Peyer's patch (tissue), 4 donors: ENCODE data around the gene ITGB3. TPM values are rescaled to one million over a fixed set of nuclear protein-coding genes. Genes with fewer than 3 reads are reported as not detected.

Source experiments
- DNase-seq, 3 donors: peaks; one replicate each; pipeline ENCODE4 v3.0.0-alpha.2; 2017 to 2019
- H3K27ac ChIP-seq, 4 donors: fragments of 200-600 bp; sonication (generic); one replicate each; pipeline ENCODE4 v1.5.1; 2016 to 2019
- H3K27me3 ChIP-seq, 2 donors: fragments of 200-600 bp; sonication (generic); one replicate each; pipeline ENCODE4 v1.5.1; 2019
- H3K36me3 ChIP-seq, 3 donors: fragments of 200-600 bp; sonication (generic); one replicate each; pipeline ENCODE4 v1.5.1; 2016 to 2019
- H3K4me1 ChIP-seq, 4 donors: fragments of 200-600 bp; sonication (generic); one replicate each; pipeline ENCODE4 v1.5.1; 2016 to 2019
- H3K4me3 ChIP-seq, 4 donors: fragments of 200-600 bp; sonication (generic); 1 replicate in 3 of 4; 2 replicates in 1 of 4; pipeline ENCODE4 v1.5.1; 2016 to 2019; ENCODE audit warnings: mild to moderate bottlenecking in 1 of 4
- H3K9me3 ChIP-seq, 4 donors: fragments of 200-600 bp; sonication (generic); one replicate each; pipeline ENCODE4 v1.5.1; 2016 to 2019; ENCODE audit warnings: mild to moderate bottlenecking in 1 of 4
- POLR2A ChIP-seq, 2 donors: fragments of 450-650 bp; IDR thresholded peaks; one replicate each; pipeline ENCODE4 v1.5.1; 2017; ENCODE audit warnings: antibody characterized with exemption in 2 of 2, mild to moderate bottlenecking in 2 of 2, moderate library complexity in 2 of 2
- total RNA-seq, 4 donors: library from RNA; depleted of rRNA; stranded (reverse); fragments of >200 nt; gene quantifications; one replicate each; pipeline ENCODE4 v1.1.0, GENCODE V29; 2016
- TF ChIP-seq, protein P1 (sequence below), 6 experiments: fragments of 450-650 bp in 4 of 6; fragments of 200-600 bp in 2 of 6; sonication (generic) in 1 of 6; IDR thresholded peaks; one replicate each; pipeline ENCODE4 v1.5.1; 2017 to 2019; ENCODE audit warnings: antibody characterized with exemption in 6 of 6, mild to moderate bottlenecking in 3 of 6, moderate library complexity in 1 of 6

ITGB3 gene
- total RNA-seq, 4 donors from 2014 or later = 4.6 to 18.2 (median 6.6) TPM

DNA sequence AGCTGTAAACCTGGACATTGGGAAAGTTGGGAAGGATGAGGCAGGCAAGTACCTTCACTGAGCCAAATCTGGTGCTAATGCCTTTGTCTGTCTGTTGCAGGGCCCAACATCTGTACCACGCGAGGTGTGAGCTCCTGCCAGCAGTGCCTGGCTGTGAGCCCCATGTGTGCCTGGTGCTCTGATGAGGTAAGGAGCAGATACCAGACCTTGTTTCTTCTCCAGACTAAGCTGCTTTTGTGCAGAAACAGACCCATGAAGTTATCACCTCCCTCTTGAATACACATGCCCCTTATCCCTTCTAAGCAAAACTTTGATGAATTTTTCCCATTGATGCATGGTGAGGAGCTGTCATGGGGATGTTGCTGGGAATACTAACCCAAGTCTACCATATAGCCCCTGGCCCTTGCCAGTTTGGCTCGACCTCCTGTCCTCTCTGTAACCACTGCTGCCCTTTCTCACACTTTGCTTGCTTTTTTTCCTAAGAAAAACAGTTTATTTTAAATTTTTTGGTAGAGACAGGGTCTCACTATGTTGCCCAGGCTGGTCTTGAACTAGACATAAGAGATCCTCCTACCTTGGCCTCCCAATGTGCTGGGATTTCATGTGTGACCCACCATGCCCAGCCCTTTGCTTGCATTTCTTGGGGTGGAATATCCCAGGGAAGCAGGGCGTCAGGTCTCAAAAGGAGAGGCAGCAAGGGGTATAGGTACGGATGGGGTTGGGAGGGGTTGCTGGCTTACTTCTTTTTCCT is 20.9 kb downstream of the ITGB3 start:
- H3K27ac ChIP-seq = peak overlapping the region; percentile 25 to 81 (median 58)
- peaks cover 0 to 35% (median 10%) of the 10 kb centered on the region in 4 donors for H3K4me1 ChIP-seq
- no peaks in the 10 kb centered on the region for H3K36me3 ChIP-seq
- no peak overlapping the region for H3K4me3 ChIP-seq
- no peaks in the 10 kb centered on the region for H3K27me3 ChIP-seq
- no peak for DNase-seq
- TF ChIP-seq POLR2A (IDR thresholded peaks at IDR 0.05) = no peak
- TF ChIP-seq, protein P1, sequence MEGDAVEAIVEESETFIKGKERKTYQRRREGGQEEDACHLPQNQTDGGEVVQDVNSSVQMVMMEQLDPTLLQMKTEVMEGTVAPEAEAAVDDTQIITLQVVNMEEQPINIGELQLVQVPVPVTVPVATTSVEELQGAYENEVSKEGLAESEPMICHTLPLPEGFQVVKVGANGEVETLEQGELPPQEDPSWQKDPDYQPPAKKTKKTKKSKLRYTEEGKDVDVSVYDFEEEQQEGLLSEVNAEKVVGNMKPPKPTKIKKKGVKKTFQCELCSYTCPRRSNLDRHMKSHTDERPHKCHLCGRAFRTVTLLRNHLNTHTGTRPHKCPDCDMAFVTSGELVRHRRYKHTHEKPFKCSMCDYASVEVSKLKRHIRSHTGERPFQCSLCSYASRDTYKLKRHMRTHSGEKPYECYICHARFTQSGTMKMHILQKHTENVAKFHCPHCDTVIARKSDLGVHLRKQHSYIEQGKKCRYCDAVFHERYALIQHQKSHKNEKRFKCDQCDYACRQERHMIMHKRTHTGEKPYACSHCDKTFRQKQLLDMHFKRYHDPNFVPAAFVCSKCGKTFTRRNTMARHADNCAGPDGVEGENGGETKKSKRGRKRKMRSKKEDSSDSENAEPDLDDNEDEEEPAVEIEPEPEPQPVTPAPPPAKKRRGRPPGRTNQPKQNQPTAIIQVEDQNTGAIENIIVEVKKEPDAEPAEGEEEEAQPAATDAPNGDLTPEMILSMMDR (IDR thresholded peaks at IDR 0.05) = no peak
- H3K9me3 ChIP-seq = no peaks in the 10 kb centered on the region

DNA sequence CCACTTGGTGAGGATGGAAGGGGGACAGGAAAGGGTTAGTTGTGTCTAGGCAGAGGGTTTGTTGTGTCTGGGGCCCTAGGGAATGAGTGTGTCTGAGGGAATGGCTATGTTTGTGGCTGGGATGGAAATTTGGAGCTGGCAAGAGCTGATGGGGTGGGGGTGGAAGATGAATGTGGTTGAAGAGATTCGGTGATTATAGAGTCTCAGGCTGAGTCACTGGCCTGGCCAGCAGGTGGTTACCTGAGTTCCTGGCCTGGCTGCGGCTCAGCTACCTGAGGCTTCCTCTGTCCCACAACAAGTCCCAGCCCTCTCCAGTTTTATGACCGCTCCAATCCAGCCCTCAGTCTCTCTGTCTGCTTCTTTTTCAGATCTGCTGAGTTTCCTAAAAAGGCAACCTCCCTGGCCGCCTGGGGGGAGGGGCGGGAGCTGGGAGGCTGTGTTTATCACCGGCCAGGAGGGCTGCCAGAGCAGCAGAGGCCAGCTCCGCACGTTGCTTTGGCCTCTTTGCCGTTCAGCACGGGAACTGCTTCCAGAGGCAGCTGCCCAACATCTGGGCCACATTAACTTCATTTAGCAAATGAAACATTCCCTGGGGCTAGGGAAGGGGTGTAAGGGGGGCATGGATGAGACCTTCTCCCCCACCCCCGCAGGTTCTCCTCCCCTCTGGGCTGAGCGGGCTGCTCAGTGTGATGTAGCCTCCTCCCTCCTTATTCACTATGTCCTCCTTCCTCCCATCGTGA is 21.8 kb downstream of the ITGB3 start:
- Histone ChIP-seq H3K27me3 (no peaks in the 10 kb centered on the region), H3K36me3 (no peaks in the 10 kb centered on the region), H3K27ac (peak overlapping the region; percentile 25 to 81 (median 58)), H3K4me3 (no peak overlapping the region), H3K4me1 (peaks cover 0 to 44% (median 13%) of the 10 kb centered on the region in 4 donors), H3K9me3 (no peaks in the 10 kb centered on the region)
- TF ChIP-seq, protein P1 (IDR thresholded peaks at IDR 0.05) = no peak
- TF ChIP-seq POLR2A (IDR thresholded peaks at IDR 0.05) = no peak
- peak in 2 of 3 donors; percentile 63 to 74 for DNase-seq

DNA sequence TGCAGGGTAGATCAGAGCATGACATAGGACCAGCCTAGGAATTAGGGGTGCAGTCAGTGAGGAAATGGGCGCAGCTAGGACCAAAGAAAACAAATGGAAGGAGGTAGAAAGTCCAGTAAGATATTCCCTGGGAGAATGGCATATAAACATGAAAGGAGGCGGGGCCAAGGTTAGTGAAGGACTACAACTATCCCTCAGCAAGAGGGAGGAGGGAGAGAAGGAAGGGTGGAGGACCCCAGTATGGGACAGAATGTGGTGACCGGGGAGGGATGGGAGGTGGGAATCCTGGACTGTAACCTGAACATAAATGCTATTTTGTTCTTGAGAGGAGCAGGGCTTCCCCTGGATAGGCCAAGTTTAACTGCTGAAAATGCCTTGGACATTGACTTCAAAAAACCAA is 22.8 kb downstream of the ITGB3 start:
- Histone ChIP-seq H3K4me1 (peaks cover 0 to 47% (median 13%) of the 10 kb centered on the region in 4 donors), H3K9me3 (no peaks in the 10 kb centered on the region), H3K4me3 (no peak overlapping the region), H3K36me3 (no peaks in the 10 kb centered on the region), H3K27me3 (no peaks in the 10 kb centered on the region), H3K27ac (peak overlapping the region; percentile 25 to 81 (median 58))
- no peak for DNase-seq
- TF ChIP-seq, protein P1 (IDR thresholded peaks at IDR 0.05) = no peak
- no peak for TF ChIP-seq POLR2A (IDR thresholded peaks at IDR 0.05)

DNA sequence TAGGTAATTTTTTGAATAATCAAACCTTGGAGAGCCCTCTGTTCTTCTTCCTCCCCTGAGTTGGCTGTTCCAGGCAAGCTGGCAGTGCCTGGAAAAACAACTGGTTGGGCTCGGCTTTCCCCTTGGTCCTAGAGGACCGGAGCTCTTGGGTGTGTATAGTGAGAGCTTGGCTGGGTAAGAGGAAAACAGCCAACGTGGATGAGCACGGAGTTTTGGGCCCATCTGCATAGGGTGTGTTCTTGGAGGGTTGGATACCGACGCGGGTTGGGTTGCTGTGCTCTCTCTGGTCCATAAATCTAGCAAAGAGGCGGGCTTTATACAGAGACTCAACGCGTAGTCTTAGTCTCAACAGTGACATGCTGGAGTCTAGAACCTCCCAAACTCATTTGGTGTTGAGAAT is 23.2 kb downstream of the ITGB3 start:
- TF ChIP-seq, protein P1 (IDR thresholded peaks at IDR 0.05) = no peak
- TF ChIP-seq POLR2A (IDR thresholded peaks at IDR 0.05) = no peak
- Histone ChIP-seq H3K27ac (peak overlapping the region; percentile 25 to 81 (median 58)), H3K4me3 (no peak overlapping the region), H3K36me3 (no peaks in the 10 kb centered on the region), H3K27me3 (no peaks in the 10 kb centered on the region), H3K4me1 (peaks cover 0 to 47% (median 13%) of the 10 kb centered on the region in 4 donors), H3K9me3 (no peaks in the 10 kb centered on the region)
- peak in 1 of 3 donors; percentile 57 for DNase-seq

DNA sequence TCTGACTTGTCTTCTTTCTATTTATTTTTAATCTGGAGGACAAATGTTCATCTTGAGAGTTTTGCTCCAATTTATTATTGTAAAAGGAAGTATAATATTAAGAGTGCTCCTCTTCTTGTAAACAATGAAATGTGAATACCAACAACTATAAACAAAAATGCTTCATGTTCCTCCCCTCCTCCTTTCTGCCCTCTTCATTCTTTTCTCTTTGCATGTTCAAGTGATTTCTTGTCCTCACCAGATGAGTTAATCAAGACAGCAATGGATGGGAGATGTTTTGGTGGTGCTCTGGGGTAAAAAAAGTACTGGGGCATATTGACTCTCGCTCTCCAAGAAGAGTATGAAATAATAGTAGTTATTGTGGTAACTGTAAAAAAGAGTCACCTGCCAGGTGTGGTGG is 24.3 kb downstream of the ITGB3 start:
- H3K4me1 ChIP-seq = peaks cover 0 to 47% (median 13%) of the 10 kb centered on the region in 4 donors
- peak overlapping the region; percentile 56 to 81 (median 70) for H3K27ac ChIP-seq
- H3K27me3 ChIP-seq = no peaks in the 10 kb centered on the region
- TF ChIP-seq, protein P1 (IDR thresholded peaks at IDR 0.05) = no peak
- TF ChIP-seq POLR2A (IDR thresholded peaks at IDR 0.05) = no peak
- H3K36me3 ChIP-seq = no peaks in the 10 kb centered on the region
- no peak for DNase-seq
- H3K9me3 ChIP-seq = no peaks in the 10 kb centered on the region
- H3K4me3 ChIP-seq = no peak overlapping the region
